Vagina (tissue), 2 donors: ENCODE measurements around the gene CNTNAP5.

ENCODE experiments used
- POLR2AphosphoS5 ChIP-seq, 2 donors: sonication (generic); formaldehyde crosslinking; IDR thresholded peaks; one replicate each; pipeline ENCODE4 v1.9.0; 2017; ENCODE audit warnings: antibody characterized with exemption in 2 of 2, mild to moderate bottlenecking in 2 of 2, low read depth in 1 of 2; ENCODE audit not compliant: insufficient read depth in 1 of 2
- TF ChIP-seq, protein P1 (sequence below), 3 experiments: fragments of 450-650 bp in 2 of 3; fragments of 200-600 bp in 1 of 3; sonication (generic) in 1 of 3; IDR thresholded peaks; one replicate each; pipeline ENCODE4 v1.5.1; 2017 to 2019; ENCODE audit warnings: antibody characterized with exemption in 3 of 3, mild to moderate bottlenecking in 2 of 3, moderate library complexity in 2 of 3

DNA sequence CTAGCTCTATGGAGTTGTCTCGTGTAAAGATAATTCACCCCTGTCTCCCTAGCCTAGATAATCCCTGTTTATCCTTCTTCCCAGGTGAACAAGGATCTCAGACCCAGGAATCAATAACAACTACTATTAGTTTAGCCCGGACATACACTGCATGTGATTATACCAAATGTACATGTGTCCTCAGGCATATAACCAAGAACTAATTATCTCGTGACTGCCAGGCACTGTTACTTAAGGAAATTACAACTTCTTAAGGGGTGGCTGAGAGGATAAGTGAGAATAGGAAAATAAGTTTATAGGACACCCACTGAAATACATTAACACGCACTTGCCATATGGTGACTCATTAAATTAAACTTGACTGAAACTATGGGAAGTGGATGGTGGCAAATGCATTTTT, 126.6 kb downstream of the CNTNAP5 start:
- TF ChIP-seq, protein P1, sequence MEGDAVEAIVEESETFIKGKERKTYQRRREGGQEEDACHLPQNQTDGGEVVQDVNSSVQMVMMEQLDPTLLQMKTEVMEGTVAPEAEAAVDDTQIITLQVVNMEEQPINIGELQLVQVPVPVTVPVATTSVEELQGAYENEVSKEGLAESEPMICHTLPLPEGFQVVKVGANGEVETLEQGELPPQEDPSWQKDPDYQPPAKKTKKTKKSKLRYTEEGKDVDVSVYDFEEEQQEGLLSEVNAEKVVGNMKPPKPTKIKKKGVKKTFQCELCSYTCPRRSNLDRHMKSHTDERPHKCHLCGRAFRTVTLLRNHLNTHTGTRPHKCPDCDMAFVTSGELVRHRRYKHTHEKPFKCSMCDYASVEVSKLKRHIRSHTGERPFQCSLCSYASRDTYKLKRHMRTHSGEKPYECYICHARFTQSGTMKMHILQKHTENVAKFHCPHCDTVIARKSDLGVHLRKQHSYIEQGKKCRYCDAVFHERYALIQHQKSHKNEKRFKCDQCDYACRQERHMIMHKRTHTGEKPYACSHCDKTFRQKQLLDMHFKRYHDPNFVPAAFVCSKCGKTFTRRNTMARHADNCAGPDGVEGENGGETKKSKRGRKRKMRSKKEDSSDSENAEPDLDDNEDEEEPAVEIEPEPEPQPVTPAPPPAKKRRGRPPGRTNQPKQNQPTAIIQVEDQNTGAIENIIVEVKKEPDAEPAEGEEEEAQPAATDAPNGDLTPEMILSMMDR (IDR thresholded peaks at IDR 0.05), result no peak
- TF ChIP-seq POLR2AphosphoS5 (IDR thresholded peaks at IDR 0.05; ENCODE audit: insufficient read depth in 1 of 2, low read depth in 1 of 2), result no peak
